OCI-LY3 (cell line): ENCODE data around the gene PAQR5.

Source experiments
- H2AFZ ChIP-seq: fragments of 200-600, 300-600 bp; shearing (Covaris generic); 2 replicates; pipeline ENCODE4 v1.6.0; 2014; ENCODE audit warnings: antibody characterized with exemption, low read depth, low read length
- H3K27ac ChIP-seq: fragments of 200-600, 300-600 bp; sonication (generic); 2 replicates; pipeline ENCODE4 v1.5.1; 2014; ENCODE audit warnings: mild to moderate bottlenecking, low read length, moderate library complexity, mixed read lengths
- H3K27me3 ChIP-seq: fragments of 200-600, 300-600 bp; sonication (generic); 2 replicates; pipeline ENCODE4 v1.6.1; 2014; ENCODE audit warnings: low read depth, low read length, mixed read lengths
- H3K36me3 ChIP-seq: fragments of 200-600, 300-600 bp; sonication (generic); replicated peaks from 2 replicates; pipeline ENCODE3; 2014; ENCODE audit warnings: low read depth, low read length, mixed read lengths
- H3K4me1 ChIP-seq: fragments of 300-600, 200-600 bp; sonication (generic); 2 replicates; pipeline ENCODE4 v1.6.1; 2014; ENCODE audit warnings: low read length, mixed read lengths
- H3K4me2 ChIP-seq: fragments of 200-600, 300-600 bp; sonication (generic); 2 replicates; pipeline ENCODE4 v1.6.1; 2014; ENCODE audit warnings: low read length, mixed read lengths
- H3K4me3 ChIP-seq: fragments of 300-600, 200-600 bp; sonication (generic); 2 replicates; pipeline ENCODE4 v1.5.1; 2014; ENCODE audit warnings: antibody characterized with exemption, mild to moderate bottlenecking, low read length, moderate library complexity
- H3K79me2 ChIP-seq: fragments of 300-600, 200-600 bp; shearing (Covaris generic); 2 replicates; pipeline ENCODE4 v1.6.1; 2014; ENCODE audit warnings: mild to moderate bottlenecking, low read length, mixed read lengths
- H3K9ac ChIP-seq: fragments of 300-600, 200-600 bp; shearing (Covaris generic); 2 replicates; pipeline ENCODE4 v1.6.0; 2014; ENCODE audit warnings: mild to moderate bottlenecking, low read length, moderate library complexity
- H3K9me3 ChIP-seq: fragments of 200-600, 300-600 bp; shearing (Covaris generic); 2 replicates; pipeline ENCODE4 v1.6.1; 2014; ENCODE audit warnings: low read length, mixed read lengths; ENCODE audit not compliant: insufficient read depth
- H4K20me1 ChIP-seq: fragments of 200-600, 300-600 bp; sonication (generic); 2 replicates; pipeline ENCODE4 v1.6.1; 2016; ENCODE audit warnings: low read length, mixed read lengths; ENCODE audit not compliant: insufficient read depth
- EZH2phosphoT487 ChIP-seq: fragments of 200-600 bp; shearing (Covaris generic); IDR thresholded peaks from 2 replicates; pipeline ENCODE4 v1.6.1; 2018; ENCODE audit warnings: antibody characterized with exemption, mixed run types, low read depth
- TF ChIP-seq, protein P1 (sequence below): fragments of 200-600, 300-600 bp; sonication (generic); IDR thresholded peaks from 2 replicates; pipeline ENCODE4 v1.5.1; 2014; ENCODE audit warnings: antibody characterized with exemption, low read length, low read depth

The PAQR5 gene

GRCh38 chr15:69314736-69315135 lies 16.0 kb downstream of the PAQR5 start:
- no peak overlapping the region for H3K27ac ChIP-seq
- H3K4me2 ChIP-seq = no peak overlapping the region
- H4K20me1 ChIP-seq = no peaks in the 10 kb centered on the region
- H3K4me1 ChIP-seq = peaks cover 8% of the 10 kb centered on the region
- H3K27me3 ChIP-seq = peaks cover 16% of the 10 kb centered on the region
- H3K9ac ChIP-seq = no peak overlapping the region
- H3K9me3 ChIP-seq = no peaks in the 10 kb centered on the region
- H2AFZ ChIP-seq = no peak overlapping the region
- no peak overlapping the region for H3K4me3 ChIP-seq
- H3K79me2 ChIP-seq = no peaks in the 10 kb centered on the region
- no peak for TF ChIP-seq EZH2phosphoT487
- TF ChIP-seq, protein P1, sequence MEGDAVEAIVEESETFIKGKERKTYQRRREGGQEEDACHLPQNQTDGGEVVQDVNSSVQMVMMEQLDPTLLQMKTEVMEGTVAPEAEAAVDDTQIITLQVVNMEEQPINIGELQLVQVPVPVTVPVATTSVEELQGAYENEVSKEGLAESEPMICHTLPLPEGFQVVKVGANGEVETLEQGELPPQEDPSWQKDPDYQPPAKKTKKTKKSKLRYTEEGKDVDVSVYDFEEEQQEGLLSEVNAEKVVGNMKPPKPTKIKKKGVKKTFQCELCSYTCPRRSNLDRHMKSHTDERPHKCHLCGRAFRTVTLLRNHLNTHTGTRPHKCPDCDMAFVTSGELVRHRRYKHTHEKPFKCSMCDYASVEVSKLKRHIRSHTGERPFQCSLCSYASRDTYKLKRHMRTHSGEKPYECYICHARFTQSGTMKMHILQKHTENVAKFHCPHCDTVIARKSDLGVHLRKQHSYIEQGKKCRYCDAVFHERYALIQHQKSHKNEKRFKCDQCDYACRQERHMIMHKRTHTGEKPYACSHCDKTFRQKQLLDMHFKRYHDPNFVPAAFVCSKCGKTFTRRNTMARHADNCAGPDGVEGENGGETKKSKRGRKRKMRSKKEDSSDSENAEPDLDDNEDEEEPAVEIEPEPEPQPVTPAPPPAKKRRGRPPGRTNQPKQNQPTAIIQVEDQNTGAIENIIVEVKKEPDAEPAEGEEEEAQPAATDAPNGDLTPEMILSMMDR = no peak
- H3K36me3 ChIP-seq = no peaks in the 10 kb centered on the region

GRCh38 chr15:69315402-69316110 lies 16.8 kb downstream of the PAQR5 start:
- Histone ChIP-seq H3K9ac (no peak overlapping the region), H3K4me1 (peaks cover 8% of the 10 kb centered on the region), H2AFZ (no peak overlapping the region), H3K9me3 (no peaks in the 10 kb centered on the region), H3K27ac (no peak overlapping the region), H3K79me2 (no peaks in the 10 kb centered on the region), H3K4me3 (no peak overlapping the region), H3K36me3 (no peaks in the 10 kb centered on the region), H4K20me1 (no peaks in the 10 kb centered on the region), H3K4me2 (no peak overlapping the region), H3K27me3 (peaks cover 16% of the 10 kb centered on the region)
- no peak for TF ChIP-seq EZH2phosphoT487
- TF ChIP-seq, protein P1 = no peak

- H3K27me3 ChIP-seq = peaks cover 21% of the 10 kb centered on the region
- H3K27ac ChIP-seq = no peak overlapping the region
- TF ChIP-seq, protein P1 = no peak
- no peak for TF ChIP-seq EZH2phosphoT487
- H3K79me2 ChIP-seq = no peaks in the 10 kb centered on the region
- H4K20me1 ChIP-seq = no peaks in the 10 kb centered on the region
- no peak overlapping the region for H3K9ac ChIP-seq
- H3K4me2 ChIP-seq = no peak overlapping the region
- no peak overlapping the region for H2AFZ ChIP-seq
- no peaks in the 10 kb centered on the region for H3K36me3 ChIP-seq
- no peak overlapping the region for H3K4me3 ChIP-seq
- H3K4me1 ChIP-seq = peaks cover 8% of the 10 kb centered on the region
- H3K9me3 ChIP-seq = no peaks in the 10 kb centered on the region
These were observed 17.6 kb downstream of the PAQR5 start for GRCh38 chr15:69316291-69316690.

GRCh38 chr15:69317392-69317841 lies 18.7 kb downstream of the PAQR5 start:
- no peak overlapping the region for H3K27ac ChIP-seq
- no peak overlapping the region for H3K4me3 ChIP-seq
- no peak overlapping the region for H2AFZ ChIP-seq
- no peaks in the 10 kb centered on the region for H3K9me3 ChIP-seq
- H3K36me3 ChIP-seq = no peaks in the 10 kb centered on the region
- peaks cover 21% of the 10 kb centered on the region for H3K27me3 ChIP-seq
- no peaks in the 10 kb centered on the region for H3K79me2 ChIP-seq
- no peak for TF ChIP-seq EZH2phosphoT487
- TF ChIP-seq, protein P1 = no peak
- no peak overlapping the region; the same call in 1 of the 2 replicates for H3K4me2 ChIP-seq
- H3K9ac ChIP-seq = no peak overlapping the region
- peaks cover 8% of the 10 kb centered on the region for H3K4me1 ChIP-seq
- no peaks in the 10 kb centered on the region for H4K20me1 ChIP-seq
